Islet of Langerhans (tissue), 1 donor: ENCODE data around the gene OR2T1.
"Not testable (repeated sequence)": the region's sequence is repeated elsewhere in the genome, so short reads cannot be mapped to it uniquely, and the experiment has no call there.

Experiments used
- FAIRE-seq: peaks from one replicate; lab custom pipeline; 2011; peaks lifted over from hg19 to GRCh38; lab: Jason Lieb, UNC

The OR2T1 gene

GRCh38 chr1:248402748-248403147 is at the start of gene OR2T1:
Gene OR2T1, plus strand, starts transcription at chr1:248403048. Its CDS starts 3,100 bp downstream, at chr1:248406148.
- no peak for FAIRE-seq

- FAIRE-seq = no peak
Observed at GRCh38 chr1:248359415-248359814, 43.4 kb upstream of the OR2T1 start.

GRCh38 chr1:248361121-248361715 is 41.6 kb upstream of the OR2T1 start, which contains the start of gene OR2T4:
Gene OR2T4, plus strand, starts transcription at chr1:248361665. Its CDS starts 0 bp downstream, at chr1:248361665.
- no peak for FAIRE-seq

- no peak for FAIRE-seq
Observed at GRCh38 chr1:248366609-248367008, 36.2 kb upstream of the OR2T1 start.

GRCh38 chr1:248372394-248372793 is 30.5 kb upstream of the OR2T1 start:
- FAIRE-seq = no peak

- no peak for FAIRE-seq
Observed at GRCh38 chr1:248373761-248374160, 29.1 kb upstream of the OR2T1 start.

GRCh38 chr1:248375446-248375845 is 27.4 kb upstream of the OR2T1 start, which contains the start of gene OR2T6:
Gene OR2T6, plus strand, starts transcription at chr1:248375746. Its CDS starts 11,863 bp downstream, at chr1:248387609.
- FAIRE-seq = no peak

- FAIRE-seq = no peak
Observed at GRCh38 chr1:248376916-248377315, 25.9 kb upstream of the OR2T1 start.

GRCh38 chr1:248380854-248381253 is 22.0 kb upstream of the OR2T1 start:
- FAIRE-seq = no peak

GRCh38 chr1:248388426-248388825 is 14.4 kb upstream of the OR2T1 start:
- FAIRE-seq = no peak

GRCh38 chr1:248393050-248393449 is 9.8 kb upstream of the OR2T1 start:
- FAIRE-seq = no peak

GRCh38 chr1:248404024-248404423 is 1.2 kb downstream of the OR2T1 start:
- peak; percentile 74 for FAIRE-seq

GRCh38 chr1:248406721-248407692 is 4.2 kb downstream of the OR2T1 start:
- FAIRE-seq = no peak

GRCh38 chr1:248416226-248416625 is 13.4 kb downstream of the OR2T1 start:
- no peak for FAIRE-seq

- no peak for FAIRE-seq
Observed at GRCh38 chr1:248417854-248418253, 15.0 kb downstream of the OR2T1 start.

GRCh38 chr1:248421384-248421783 is 18.5 kb downstream of the OR2T1 start:
- FAIRE-seq = peak; percentile 81

GRCh38 chr1:248427526-248428191 is 24.8 kb downstream of the OR2T1 start:
- FAIRE-seq = not testable (repeated sequence)

- FAIRE-seq = not testable (repeated sequence)
Observed at GRCh38 chr1:248428192-248428533, 25.3 kb downstream of the OR2T1 start.

GRCh38 chr1:248431683-248432082 is 28.8 kb downstream of the OR2T1 start:
- FAIRE-seq = not testable (repeated sequence)

- FAIRE-seq = not testable (repeated sequence)
Observed at GRCh38 chr1:248432201-248432600, 29.4 kb downstream of the OR2T1 start.

GRCh38 chr1:248433811-248434415 is 31.1 kb downstream of the OR2T1 start:
- not testable (repeated sequence) for FAIRE-seq

GRCh38 chr1:248434913-248435312 is 32.1 kb downstream of the OR2T1 start:
- FAIRE-seq = not testable (repeated sequence)
